Parathyroid adenoma (tissue), 2 donors: ENCODE data around the gene GRAP.
"Not testable (repeated sequence)": the region's sequence is repeated elsewhere in the genome, so short reads cannot be mapped to it uniquely, and the experiment has no call there.

ENCODE experiments used
- H2AFZ ChIP-seq: fragments of 300-600 bp; sonication (generic); one replicate; pipeline ENCODE4 v1.7.0; 2017; ENCODE audit warnings: antibody characterized with exemption, mild to moderate bottlenecking
- H3K27ac ChIP-seq: fragments of 300-600 bp; sonication (generic); one replicate; pipeline ENCODE4 v1.7.0; 2017
- H3K27me3 ChIP-seq: fragments of 300-600 bp; sonication (generic); one replicate; pipeline ENCODE4 v1.7.0; 2017; ENCODE audit warnings: low read length; ENCODE audit not compliant: control insufficient read depth, insufficient read depth
- H3K36me3 ChIP-seq: fragments of 300-600 bp; sonication (generic); one replicate; pipeline ENCODE4 v1.7.0; 2017; ENCODE audit warnings: low read length; ENCODE audit not compliant: control insufficient read depth, insufficient read depth
- H3K4me1 ChIP-seq: fragments of 300-600 bp; sonication (generic); one replicate; pipeline ENCODE4 v1.7.0; 2017; ENCODE audit warnings: control low read depth
- H3K4me2 ChIP-seq: fragments of 300-600 bp; sonication (generic); one replicate; pipeline ENCODE4 v1.7.0; 2017; ENCODE audit warnings: low read length
- H3K4me3 ChIP-seq: fragments of 300-600 bp; sonication (generic); one replicate; pipeline ENCODE4 v1.7.0; 2017; ENCODE audit warnings: low read depth, low read length
- H3K79me2 ChIP-seq: fragments of 300-600 bp; sonication (generic); one replicate; pipeline ENCODE4 v1.7.0; 2017; ENCODE audit warnings: control low read depth
- H3K9ac ChIP-seq: fragments of 300-600 bp; sonication (generic); one replicate; pipeline ENCODE4 v1.7.0; 2017; ENCODE audit warnings: mild to moderate bottlenecking
- H3K9me3 ChIP-seq: fragments of 300-600 bp; sonication (generic); one replicate; pipeline ENCODE4 v1.7.0; 2017; ENCODE audit warnings: low read length; ENCODE audit not compliant: control insufficient read depth
- donor health status: primary hyperparathyroidism.

GRAP gene

GRCh38 chr17:19063326-19063956 is 16.7 kb upstream of the GRAP start:
- not testable (repeated sequence) for H2AFZ ChIP-seq, H3K4me3 ChIP-seq, H3K4me1 ChIP-seq, H3K36me3 ChIP-seq, H3K9ac ChIP-seq, H3K4me2 ChIP-seq, H3K27me3 ChIP-seq, H3K9me3 ChIP-seq, H3K79me2 ChIP-seq
- peak overlapping the region; percentile 39 for H3K27ac ChIP-seq

- H3K4me1 ChIP-seq, H3K9me3 ChIP-seq, H3K4me2 ChIP-seq, H3K27ac ChIP-seq, H3K4me3 ChIP-seq, H3K36me3 ChIP-seq, H3K9ac ChIP-seq, H3K79me2 ChIP-seq, H2AFZ ChIP-seq, H3K27me3 ChIP-seq: not testable (repeated sequence)
Measured at GRCh38 chr17:19062718-19063325, 16.1 kb upstream of the GRAP start.

GRCh38 chr17:19062009-19062717 is 15.4 kb upstream of the GRAP start:
- not testable (repeated sequence) for H3K4me1 ChIP-seq, H3K36me3 ChIP-seq, H3K9ac ChIP-seq, H3K9me3 ChIP-seq, H3K4me3 ChIP-seq, H2AFZ ChIP-seq, H3K27me3 ChIP-seq, H3K4me2 ChIP-seq, H3K79me2 ChIP-seq
- H3K27ac ChIP-seq: peak overlapping the region; percentile 64

- H3K4me3 ChIP-seq, H2AFZ ChIP-seq, H3K27ac ChIP-seq, H3K4me1 ChIP-seq, H3K27me3 ChIP-seq, H3K79me2 ChIP-seq, H3K36me3 ChIP-seq, H3K4me2 ChIP-seq, H3K9ac ChIP-seq, H3K9me3 ChIP-seq: not testable (repeated sequence)
Measured at GRCh38 chr17:19055447-19055846, 8.7 kb upstream of the GRAP start.

GRCh38 chr17:19048826-19049225 is 2.1 kb upstream of the GRAP start:
- H3K4me3 ChIP-seq, H3K4me1 ChIP-seq, H3K27me3 ChIP-seq, H3K27ac ChIP-seq, H3K9ac ChIP-seq, H2AFZ ChIP-seq, H3K9me3 ChIP-seq, H3K36me3 ChIP-seq, H3K4me2 ChIP-seq, H3K79me2 ChIP-seq: not testable (repeated sequence)

- not testable (repeated sequence) for H3K27me3 ChIP-seq, H3K9me3 ChIP-seq, H3K9ac ChIP-seq, H3K4me3 ChIP-seq, H3K36me3 ChIP-seq, H3K79me2 ChIP-seq, H2AFZ ChIP-seq, H3K4me2 ChIP-seq, H3K27ac ChIP-seq, H3K4me1 ChIP-seq
Measured at GRCh38 chr17:19047510-19047909, 753 bp upstream of the GRAP start.

GRCh38 chr17:19044643-19045042 is 2.1 kb downstream of the GRAP start:
- not testable (repeated sequence) for H2AFZ ChIP-seq, H3K36me3 ChIP-seq, H3K79me2 ChIP-seq, H3K4me2 ChIP-seq, H3K4me1 ChIP-seq, H3K27ac ChIP-seq, H3K4me3 ChIP-seq, H3K9me3 ChIP-seq, H3K27me3 ChIP-seq, H3K9ac ChIP-seq

- H3K9ac ChIP-seq, H3K9me3 ChIP-seq, H3K79me2 ChIP-seq, H2AFZ ChIP-seq, H3K4me1 ChIP-seq, H3K4me2 ChIP-seq, H3K27ac ChIP-seq, H3K36me3 ChIP-seq, H3K27me3 ChIP-seq, H3K4me3 ChIP-seq: not testable (repeated sequence)
Measured at GRCh38 chr17:19043032-19043431, 3.7 kb downstream of the GRAP start.

GRCh38 chr17:19042369-19042768 is 4.4 kb downstream of the GRAP start:
- not testable (repeated sequence) for H3K4me2 ChIP-seq, H2AFZ ChIP-seq, H3K79me2 ChIP-seq, H3K4me1 ChIP-seq, H3K9me3 ChIP-seq, H3K27ac ChIP-seq, H3K4me3 ChIP-seq, H3K36me3 ChIP-seq, H3K9ac ChIP-seq, H3K27me3 ChIP-seq

- H3K79me2 ChIP-seq, H3K27me3 ChIP-seq, H3K9me3 ChIP-seq, H3K4me1 ChIP-seq, H3K36me3 ChIP-seq, H3K4me2 ChIP-seq, H2AFZ ChIP-seq, H3K9ac ChIP-seq, H3K4me3 ChIP-seq, H3K27ac ChIP-seq: not testable (repeated sequence)
Measured at GRCh38 chr17:19041871-19042270, 4.9 kb downstream of the GRAP start.

- not testable (repeated sequence) for H3K27ac ChIP-seq, H3K27me3 ChIP-seq, H3K79me2 ChIP-seq, H3K4me1 ChIP-seq, H3K9ac ChIP-seq, H3K9me3 ChIP-seq, H3K4me3 ChIP-seq, H3K4me2 ChIP-seq, H2AFZ ChIP-seq, H3K36me3 ChIP-seq
Measured at GRCh38 chr17:19040350-19040749, 6.4 kb downstream of the GRAP start.
